Measurements from ENCODE around the gene DPYSL3. TPM values are rescaled to one million over a fixed set of nuclear protein-coding genes. Genes with fewer than 3 reads are reported as not detected.

The DPYSL3 gene
- total and polyA plus RNA-seq, 2 donors (not counting 3 experiments of a cell fraction or from before 2014, with no cell fraction given): 80.3 to 146 TPM

DNA sequence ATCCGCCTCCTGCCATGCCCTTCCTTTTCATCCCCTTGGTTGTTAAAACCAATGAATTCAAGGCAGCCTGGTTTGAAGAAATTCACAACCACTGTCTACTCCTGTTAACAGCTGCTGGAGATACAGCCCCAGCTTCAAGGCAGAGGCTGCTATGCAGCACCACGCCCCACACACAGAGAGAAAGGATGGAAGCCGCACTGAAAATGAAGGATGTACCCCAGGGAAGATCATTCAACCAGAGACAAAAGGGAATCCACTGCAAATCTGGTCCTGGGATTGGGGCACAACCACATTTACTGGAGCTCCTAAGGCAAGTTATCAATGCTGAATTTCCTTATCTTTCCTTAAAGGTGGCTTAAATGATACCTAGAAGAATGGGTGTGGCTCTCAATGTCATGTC, 58.7 kb downstream of the DPYSL3 start:
- H3K79me2 ChIP-seq (ENCODE audit: control insufficient read depth, insufficient read depth, low read length): peaks cover 24% of the 10 kb centered on the region
- BruUV-seq (replicated peaks): no TSS peak
- DNase-seq (ENCODE audit: low read depth, low spot score): no peak
- no peak overlapping the region for H3K27ac ChIP-seq (ENCODE audit: insufficient read depth, low read depth, low read length)
- ChIA-PET POLR2A (no interaction called here), CTCF (interaction anchor here (0.8 to 6.9 kb wide), 6 partner anchors 24 to 262 kb away, joined by 3 to 136 read pairs (median 4); no protein-coding TSS in a partner anchor)
- H3K4me2 ChIP-seq (ENCODE audit: insufficient read depth, low read length): no peak overlapping the region
- H3K9ac ChIP-seq (replicated peaks; ENCODE audit: extremely low read depth, insufficient read depth, low read length): no peak overlapping the region
- H2AFZ ChIP-seq (ENCODE audit: low read depth, low read length): no peak overlapping the region
- H3K4me3 ChIP-seq (replicated peaks in 1 of 3; ENCODE audit: insufficient read depth in 1 of 3, low read depth in 1 of 3, low read length in 3 of 3): no peak overlapping the region
- H3K4me1 ChIP-seq (ENCODE audit: control insufficient read depth, extremely low read depth, insufficient read depth, low read length): peaks cover 4% of the 10 kb centered on the region
- H3K9me1 ChIP-seq (replicated peaks; ENCODE audit: control insufficient read depth, extremely low read depth, insufficient read depth, low read length): no peaks in the 10 kb centered on the region
- no peak for FAIRE-seq
- TF ChIP-seq JUN (IDR thresholded peaks at IDR 0.05; ENCODE audit: borderline replicate concordance, insufficient read depth, insufficient read length, low read depth) (no peak), EZH2 (IDR thresholded peaks at IDR 0.05; ENCODE audit: borderline replicate concordance, low read depth, low read length, severe bottlenecking) (no peak), POLR2AphosphoS5 (IDR thresholded peaks at IDR 0.05; ENCODE audit: insufficient read depth, low read depth, low read length) (no peak), POLR2A (IDR thresholded peaks at IDR 0.05; ENCODE audit: low read depth, low read length) (no peak), GATA2 (IDR thresholded peaks at IDR 0.05; ENCODE audit: insufficient read depth, insufficient read length, low read depth, low read length) (no peak), MYC (IDR thresholded peaks at IDR 0.05; ENCODE audit: low read depth, low read length) (no peak), FOS (IDR thresholded peaks at IDR 0.05; ENCODE audit: borderline replicate concordance, insufficient read depth, low read length) (no peak), CTCF (IDR thresholded peaks at IDR 0.05; ENCODE audit: extremely low read depth in 1 of 2, insufficient read depth in 1 of 2, low read depth in 1 of 2, low read length in 2 of 2) (no peak)
- TF ChIP-seq, protein P1, sequence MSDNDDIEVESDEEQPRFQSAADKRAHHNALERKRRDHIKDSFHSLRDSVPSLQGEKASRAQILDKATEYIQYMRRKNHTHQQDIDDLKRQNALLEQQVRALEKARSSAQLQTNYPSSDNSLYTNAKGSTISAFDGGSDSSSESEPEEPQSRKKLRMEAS (IDR thresholded peaks at IDR 0.05; ENCODE audit: insufficient read depth, insufficient read length): no peak
- no peaks in the 10 kb centered on the region for H3K27me3 ChIP-seq (ENCODE audit: control insufficient read depth in 2 of 2, insufficient read depth in 2 of 2, low read length in 2 of 2)
- H3K36me3 ChIP-seq (ENCODE audit: control insufficient read depth in 2 of 2, extremely low read depth in 1 of 2, insufficient read depth in 2 of 2, low read length in 2 of 2): no peaks in the 10 kb centered on the region
- dilution Hi-C loops (cut with MboI; ENCODE audit: extremely low pct_ligation_motif_present, low sequenced_read_pairs): no loop called here
- intact Hi-C loops (cut with micrococcal nuclease): no loop called here
- no peaks in the 10 kb centered on the region for H3K9me3 ChIP-seq (replicated peaks; ENCODE audit: control insufficient read depth, insufficient read depth, low read length)
- no peaks in the 10 kb centered on the region for H4K20me1 ChIP-seq (replicated peaks; ENCODE audit: control insufficient read depth, extremely low read depth, insufficient read depth, low read length)
